ENCODE results near the gene LMOD3.

LMOD3 gene

DNA sequence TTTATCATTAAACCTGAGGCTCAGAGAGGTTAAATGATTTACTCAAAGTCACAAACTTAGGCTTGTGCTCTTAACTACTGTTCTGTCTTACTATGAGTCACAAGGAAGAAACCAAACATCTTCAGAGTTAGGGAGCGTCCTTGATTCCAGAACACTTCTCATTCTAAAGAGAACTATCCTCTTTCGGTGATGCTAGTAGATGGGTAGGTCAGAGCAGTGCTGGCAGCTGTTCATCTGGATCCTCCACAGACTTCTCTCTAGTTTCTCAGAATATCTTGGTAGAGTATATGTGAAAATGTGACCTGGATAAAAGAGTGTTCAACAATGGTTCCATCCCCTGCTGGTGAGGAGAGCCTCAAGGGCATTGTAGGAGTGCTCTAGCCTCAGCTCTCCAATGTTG, 34.3 kb downstream of the LMOD3 start:
- TF ChIP-seq, protein P1, sequence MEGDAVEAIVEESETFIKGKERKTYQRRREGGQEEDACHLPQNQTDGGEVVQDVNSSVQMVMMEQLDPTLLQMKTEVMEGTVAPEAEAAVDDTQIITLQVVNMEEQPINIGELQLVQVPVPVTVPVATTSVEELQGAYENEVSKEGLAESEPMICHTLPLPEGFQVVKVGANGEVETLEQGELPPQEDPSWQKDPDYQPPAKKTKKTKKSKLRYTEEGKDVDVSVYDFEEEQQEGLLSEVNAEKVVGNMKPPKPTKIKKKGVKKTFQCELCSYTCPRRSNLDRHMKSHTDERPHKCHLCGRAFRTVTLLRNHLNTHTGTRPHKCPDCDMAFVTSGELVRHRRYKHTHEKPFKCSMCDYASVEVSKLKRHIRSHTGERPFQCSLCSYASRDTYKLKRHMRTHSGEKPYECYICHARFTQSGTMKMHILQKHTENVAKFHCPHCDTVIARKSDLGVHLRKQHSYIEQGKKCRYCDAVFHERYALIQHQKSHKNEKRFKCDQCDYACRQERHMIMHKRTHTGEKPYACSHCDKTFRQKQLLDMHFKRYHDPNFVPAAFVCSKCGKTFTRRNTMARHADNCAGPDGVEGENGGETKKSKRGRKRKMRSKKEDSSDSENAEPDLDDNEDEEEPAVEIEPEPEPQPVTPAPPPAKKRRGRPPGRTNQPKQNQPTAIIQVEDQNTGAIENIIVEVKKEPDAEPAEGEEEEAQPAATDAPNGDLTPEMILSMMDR (IDR thresholded peaks at IDR 0.05; ENCODE audit: control extremely low read depth, extremely low read depth, low read depth, missing control alignments) = no peak
- POLR2A ChIA-PET = no interaction called here
- CTCF ChIA-PET = no interaction called here
- no peak for DNase-seq (ENCODE audit: extremely low spot score)

- TF ChIP-seq, protein P1 (IDR thresholded peaks at IDR 0.05; ENCODE audit: control extremely low read depth, extremely low read depth, low read depth, missing control alignments) = no peak
- POLR2A ChIA-PET = no interaction called here
- no peak for DNase-seq (ENCODE audit: extremely low spot score)
- CTCF ChIA-PET = interaction anchor here (1.4 to 1.9 kb wide), 4 partner anchors 8 to 33 kb away, joined by 3 to 5 read pairs (median 4); no protein-coding TSS in a partner anchor
Observed at GRCh38 chr3:69087030-69087791, 35.2 kb downstream of the LMOD3 start.

- TF ChIP-seq, protein P1 (IDR thresholded peaks at IDR 0.05; ENCODE audit: control extremely low read depth, extremely low read depth, low read depth, missing control alignments) = no peak
- DNase-seq (ENCODE audit: extremely low spot score) = no peak
- POLR2A ChIA-PET = interaction anchor here (0.6 to 0.9 kb wide), 2 partner anchors 12 to 15 kb away, joined by 3 to 6 read pairs; no protein-coding TSS in a partner anchor
- CTCF ChIA-PET = interaction anchor here (1.1 to 1.9 kb wide), 7 partner anchors 9 to 220 kb away, joined by 3 to 5 read pairs (median 4); no protein-coding TSS in a partner anchor
Observed at GRCh38 chr3:69085833-69086722, 36.3 kb downstream of the LMOD3 start.

GRCh38 chr3:69085168-69085832, 37.1 kb downstream of the LMOD3 start:
- CTCF ChIA-PET = interaction anchor here (0.8 to 1.9 kb wide), 8 partner anchors 8 to 221 kb away, joined by 3 to 5 read pairs (median 3); no protein-coding TSS in a partner anchor

GRCh38 chr3:69084326-69085167, 37.8 kb downstream of the LMOD3 start, which contains the start of gene ARL6IP5:
Gene ARL6IP5, plus strand, starts transcription at chr3:69084937. Its CDS starts 111 bp downstream, at chr3:69085048.
- POLR2A ChIA-PET = interaction anchor here (1.0 kb wide), 1 partner anchor 8 kb away, joined by 4 read pairs; no protein-coding TSS in a partner anchor

More at GRCh38 chr3:69085168-69085832, 37.1 kb downstream of the LMOD3 start:
- no peak for DNase-seq (ENCODE audit: extremely low spot score)
- POLR2A ChIA-PET = interaction anchor here (1.0 kb wide), 1 partner anchor 7 kb away, joined by 4 read pairs; no protein-coding TSS in a partner anchor
- TF ChIP-seq, protein P1 (IDR thresholded peaks at IDR 0.05; ENCODE audit: control extremely low read depth, extremely low read depth, low read depth, missing control alignments) = no peak

More at GRCh38 chr3:69084326-69085167, 37.8 kb downstream of the LMOD3 start, which contains the start of gene ARL6IP5:
- peak; percentile 74 for DNase-seq (ENCODE audit: extremely low spot score)
- TF ChIP-seq, protein P1 (IDR thresholded peaks at IDR 0.05; ENCODE audit: control extremely low read depth, extremely low read depth, low read depth, missing control alignments) = no peak
- CTCF ChIA-PET = interaction anchor here (0.8 to 1.9 kb wide), 8 partner anchors 9 to 72 kb away, joined by 3 to 7 read pairs (median 3); no protein-coding TSS in a partner anchor

All from GM10248 (cell line).